Measurements from ENCODE around the gene PTPRK.

PTPRK gene

DNA sequence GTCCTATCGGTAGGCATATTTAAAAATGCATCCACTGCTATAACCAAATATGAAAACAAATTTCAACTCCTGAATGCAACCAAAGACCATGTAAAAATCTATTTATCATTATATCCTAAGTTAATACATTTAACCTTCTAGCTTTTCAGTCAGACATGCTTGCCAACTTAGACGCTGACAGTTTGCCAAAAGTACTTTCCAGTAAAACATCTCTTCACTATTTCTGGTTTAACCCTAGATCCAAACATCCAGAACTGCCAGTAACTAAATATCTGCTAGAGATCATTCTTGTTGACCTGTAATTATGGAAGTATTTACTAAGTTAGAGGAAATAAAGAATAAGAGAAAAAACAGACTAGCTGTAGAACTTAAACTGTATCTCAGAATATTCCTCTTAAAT is 409.3 kb downstream of the PTPRK start:
- Histone ChIP-seq H3K27me3 (no peaks in the 10 kb centered on the region), H3K27ac (no peak overlapping the region), H3K4me1 (peaks cover 0 to 22% (median 9%) of the 10 kb centered on the region in 4 donors), H3K9me3 (no peaks in the 10 kb centered on the region), H3K36me3 (no peaks in the 10 kb centered on the region), H3K4me3 (no peak overlapping the region)
- TF ChIP-seq, protein P1, sequence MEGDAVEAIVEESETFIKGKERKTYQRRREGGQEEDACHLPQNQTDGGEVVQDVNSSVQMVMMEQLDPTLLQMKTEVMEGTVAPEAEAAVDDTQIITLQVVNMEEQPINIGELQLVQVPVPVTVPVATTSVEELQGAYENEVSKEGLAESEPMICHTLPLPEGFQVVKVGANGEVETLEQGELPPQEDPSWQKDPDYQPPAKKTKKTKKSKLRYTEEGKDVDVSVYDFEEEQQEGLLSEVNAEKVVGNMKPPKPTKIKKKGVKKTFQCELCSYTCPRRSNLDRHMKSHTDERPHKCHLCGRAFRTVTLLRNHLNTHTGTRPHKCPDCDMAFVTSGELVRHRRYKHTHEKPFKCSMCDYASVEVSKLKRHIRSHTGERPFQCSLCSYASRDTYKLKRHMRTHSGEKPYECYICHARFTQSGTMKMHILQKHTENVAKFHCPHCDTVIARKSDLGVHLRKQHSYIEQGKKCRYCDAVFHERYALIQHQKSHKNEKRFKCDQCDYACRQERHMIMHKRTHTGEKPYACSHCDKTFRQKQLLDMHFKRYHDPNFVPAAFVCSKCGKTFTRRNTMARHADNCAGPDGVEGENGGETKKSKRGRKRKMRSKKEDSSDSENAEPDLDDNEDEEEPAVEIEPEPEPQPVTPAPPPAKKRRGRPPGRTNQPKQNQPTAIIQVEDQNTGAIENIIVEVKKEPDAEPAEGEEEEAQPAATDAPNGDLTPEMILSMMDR (IDR thresholded peaks at IDR 0.05) = no peak
- intact Hi-C loops (cut with DNase I; ENCODE audit: low total_unique reads) = no loop called here
- no peak for DNase-seq

DNA sequence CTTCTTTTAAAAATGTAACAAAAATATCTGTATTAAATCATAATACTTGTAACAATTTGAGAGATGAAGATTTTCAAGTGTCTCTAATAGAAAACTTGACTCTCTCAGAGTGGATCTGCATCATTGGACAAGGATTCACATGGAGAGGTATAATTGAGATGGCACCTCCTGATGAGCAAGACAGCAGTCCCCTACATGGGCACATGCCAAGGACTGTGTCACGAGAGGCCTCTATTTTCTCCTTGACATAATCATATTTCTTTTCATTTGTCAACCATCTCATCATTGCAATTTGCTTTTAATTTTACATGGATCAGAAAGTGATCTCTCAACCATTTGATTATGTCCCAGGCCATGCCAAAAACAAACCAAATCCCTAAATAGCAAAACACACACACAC is 412.7 kb downstream of the PTPRK start:
- Histone ChIP-seq H3K4me3 (no peak overlapping the region), H3K36me3 (no peaks in the 10 kb centered on the region), H3K4me1 (peaks cover 0 to 22% (median 9%) of the 10 kb centered on the region in 4 donors), H3K9me3 (no peaks in the 10 kb centered on the region), H3K27me3 (no peaks in the 10 kb centered on the region), H3K27ac (no peak overlapping the region)
- TF ChIP-seq, protein P1 (IDR thresholded peaks at IDR 0.05) = no peak
- intact Hi-C loops (cut with DNase I; ENCODE audit: low total_unique reads) = no loop called here
- DNase-seq = no peak

DNA sequence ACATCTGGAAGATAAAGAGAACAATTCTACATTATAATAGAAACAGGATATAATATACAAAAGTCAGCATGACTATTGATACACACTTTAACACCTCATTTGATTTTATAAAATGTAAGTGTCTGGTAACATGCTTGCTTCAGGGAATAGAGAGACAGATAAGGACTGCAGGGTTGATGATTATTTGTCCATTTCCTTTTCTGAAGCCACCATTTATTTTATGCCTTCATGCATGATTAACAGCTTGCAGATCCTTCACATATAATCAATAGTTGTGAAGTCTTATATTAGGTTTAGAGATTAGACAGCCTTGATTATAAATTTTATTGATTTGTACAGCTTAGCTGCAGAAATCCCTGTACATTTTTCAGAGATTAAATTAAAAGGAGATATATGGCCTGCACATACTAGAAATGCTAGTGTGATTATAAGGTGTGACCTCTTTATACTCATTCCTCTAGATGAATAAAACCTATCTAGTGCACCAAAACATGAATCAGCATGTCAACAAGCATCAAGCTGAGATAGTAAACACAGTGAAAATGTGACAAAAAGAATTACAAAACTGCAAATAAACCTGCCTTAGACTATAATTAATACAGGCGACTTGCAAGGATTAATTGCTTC is 420.7 kb downstream of the PTPRK start:
- no peak for DNase-seq
- no peaks in the 10 kb centered on the region for H3K27me3 ChIP-seq
- peaks cover 0 to 5% (median 0%) of the 10 kb centered on the region in 4 donors for H3K4me1 ChIP-seq
- no peaks in the 10 kb centered on the region for H3K36me3 ChIP-seq
- intact Hi-C loops (cut with DNase I; ENCODE audit: low total_unique reads) = no loop called here
- H3K9me3 ChIP-seq = no peaks in the 10 kb centered on the region
- no peak overlapping the region for H3K4me3 ChIP-seq
- TF ChIP-seq, protein P1 (IDR thresholded peaks at IDR 0.05) = no peak
- H3K27ac ChIP-seq = no peak overlapping the region

DNA sequence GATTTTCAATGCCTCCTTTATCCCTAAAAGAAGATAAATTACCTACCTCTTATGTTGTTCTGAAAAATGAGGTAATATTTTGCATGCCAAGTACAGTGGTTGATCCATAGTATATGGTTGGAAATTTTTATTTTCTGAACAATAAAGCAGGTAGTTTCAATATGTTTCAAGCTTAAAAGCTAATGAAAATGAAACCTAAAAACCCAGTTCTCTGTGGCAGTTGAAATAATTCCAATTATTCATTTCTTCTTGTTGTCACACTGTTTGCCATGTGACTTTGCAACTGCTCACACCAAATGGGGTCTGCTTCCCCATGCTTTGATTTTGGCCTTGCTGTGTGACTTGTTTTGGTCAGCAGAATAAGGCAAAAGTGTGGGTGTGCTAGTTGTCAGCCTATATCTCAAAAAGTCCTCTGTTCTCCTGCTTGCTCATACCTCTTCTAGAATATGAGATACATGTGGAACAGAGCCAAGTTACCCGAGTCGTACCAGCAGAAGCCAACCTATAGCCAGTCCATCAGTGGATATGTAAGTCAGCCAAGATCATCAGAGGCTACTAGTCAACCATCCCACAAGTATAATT is 422.3 kb downstream of the PTPRK start:
- TF ChIP-seq, protein P1 (IDR thresholded peaks at IDR 0.05) = no peak
- no peak overlapping the region for H3K27ac ChIP-seq
- intact Hi-C loops (cut with DNase I; ENCODE audit: low total_unique reads) = no loop called here

DNA sequence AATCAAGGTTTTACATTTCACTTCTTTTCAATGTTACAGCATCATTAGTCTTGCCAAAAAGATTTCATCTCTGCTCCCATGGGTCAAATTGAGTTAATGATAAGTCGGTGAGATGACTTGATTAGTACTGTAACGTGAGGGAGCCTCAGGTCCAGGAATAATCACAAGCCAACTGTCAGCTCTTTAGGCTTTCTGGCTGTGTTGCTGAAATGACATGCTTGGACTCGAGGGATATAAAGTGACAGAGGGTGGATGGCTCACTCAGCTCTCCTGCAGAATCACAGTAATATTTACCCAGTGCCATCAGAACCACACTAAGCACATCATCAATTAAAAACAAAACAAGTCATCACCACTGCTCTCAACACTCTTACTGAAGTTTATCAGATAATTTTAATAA is 423.4 kb downstream of the PTPRK start:
- Histone ChIP-seq H3K27me3 (no peaks in the 10 kb centered on the region), H3K27ac (no peak overlapping the region), H3K36me3 (no peaks in the 10 kb centered on the region), H3K4me3 (no peak overlapping the region), H3K4me1 (peaks cover 0 to 5% (median 0%) of the 10 kb centered on the region in 4 donors), H3K9me3 (no peaks in the 10 kb centered on the region)
- TF ChIP-seq, protein P1 (IDR thresholded peaks at IDR 0.05) = no peak
- intact Hi-C loops (cut with DNase I; ENCODE audit: low total_unique reads) = no loop called here
- DNase-seq = no peak

More for the DNA sequence above, 422.3 kb downstream of the PTPRK start:
- Histone ChIP-seq H3K4me1 (peaks cover 0 to 5% (median 0%) of the 10 kb centered on the region in 4 donors), H3K27me3 (no peaks in the 10 kb centered on the region), H3K36me3 (no peaks in the 10 kb centered on the region), H3K4me3 (no peak overlapping the region), H3K9me3 (no peaks in the 10 kb centered on the region)
- DNase-seq = no peak

Data from tibial artery (tissue), 4 donors.